K562 (cell line): Measurements from ENCODE around the gene PRKAR1B. TPM values are rescaled to one million over a fixed set of nuclear protein-coding genes. Genes with fewer than 3 reads are reported as not detected.

Experiments used
- ATAC-seq: fragments of 200-7000 bp; cut with Tn5 transposase; 3 replicates; pipeline ENCODE4 v1.9.1; 2020; ENCODE audit warnings: moderate library complexity
- BruUV-seq: library from RNA; stranded (reverse); fragments of 400-500 nt; replicated peaks from 2 replicates; lab custom pipeline; 2021; lab: Mats Ljungman, UMichigan
- CTCF ChIA-PET: fragments of 300-600 bp; formaldehyde crosslinking; extraction: SDS; loops from one replicate; lab custom pipeline; 2021; ENCODE audit warnings: low intra/inter-chr PET ratio; lab: Yijun Ruan, JAX
- POLR2A ChIA-PET: fragments of 300-600, 350-650 bp; sonication (Branson Sonifier 250); formaldehyde crosslinking; extraction: SDS; loops from one replicate; lab custom pipeline; 2021; ENCODE audit warnings: antibody characterized with exemption, inconsistent platforms; lab: Yijun Ruan, JAX
- DNase-seq, 4 experiments: peaks; one replicate each; pipeline versions ENCODE4 v3.0.0 to v3.0.0-alpha.2; 2011 to 2018; ENCODE audit warnings: low spot score in 3 of 4, mixed read lengths in 3 of 4; ENCODE audit errors: extremely low read depth in 1 of 4
- FAIRE-seq: peaks from 2 replicates; lab custom pipeline; 2011; peaks lifted over from hg19 to GRCh38; lab: Jason Lieb, UNC
- H2AFZ ChIP-seq: 2 replicates; pipeline ENCODE4 v1.6.0; 2011; ENCODE audit warnings: low read depth, low read length, control low read depth, inconsistent platforms
- H3K27ac ChIP-seq: fragments of 200-600 bp; 3 replicates; pipeline ENCODE4 v1.8.0; 2011; ENCODE audit warnings: low read depth, mild to moderate bottlenecking, control low read depth, inconsistent platforms, low read length, moderate library complexity, mixed read lengths; ENCODE audit errors: extremely low read depth
- H3K27me3 ChIP-seq, 2 experiments: fragments of 300-600 bp in 1 of 2; 2 replicates in 1 of 2; 3 replicates in 1 of 2; pipeline versions ENCODE4 v1.6.0 to v1.8.0; 2011; ENCODE audit warnings: inconsistent platforms in 2 of 2, low read length in 2 of 2, mild to moderate bottlenecking in 1 of 2, mixed read lengths in 1 of 2, moderate library complexity in 1 of 2; ENCODE audit not compliant: control insufficient read depth in 2 of 2, insufficient read depth in 2 of 2
- H3K36me3 ChIP-seq: fragments of 300-600 bp; 3 replicates; pipeline ENCODE4 v1.8.0; 2011; ENCODE audit warnings: mild to moderate bottlenecking, low read length, inconsistent platforms; ENCODE audit not compliant: control insufficient read depth, insufficient read depth
- H3K4me1 ChIP-seq, 2 experiments: fragments of 200-600 bp in 1 of 2; replicated peaks in 1 of 2; 2 replicates in 1 of 2; 3 replicates in 1 of 2; pipeline versions ENCODE4 v1.5.1 to v1.8.0; 2011; ENCODE audit warnings: inconsistent platforms in 2 of 2, low read length in 2 of 2, mild to moderate bottlenecking in 1 of 2, mixed read lengths in 1 of 2, moderate library complexity in 1 of 2; ENCODE audit not compliant: control insufficient read depth in 2 of 2, insufficient read depth in 2 of 2
- H3K4me2 ChIP-seq: 2 replicates; pipeline ENCODE4 v1.6.1; 2011; ENCODE audit warnings: low read length, control low read depth, inconsistent platforms, mixed read lengths; ENCODE audit not compliant: insufficient read depth
- H3K4me3 ChIP-seq: fragments of 200-600 bp; sonication (generic), shearing (Covaris generic); 2 replicates; pipeline ENCODE4 v1.5.1; 2016; ENCODE audit warnings: control low read depth, inconsistent platforms
- H3K79me2 ChIP-seq: fragments of 200-600 bp; 3 replicates; pipeline ENCODE4 v1.8.0; 2011; ENCODE audit warnings: low read length, inconsistent platforms; ENCODE audit not compliant: control insufficient read depth, insufficient read depth
- H3K9ac ChIP-seq, 2 experiments: 2 replicates each; pipeline versions ENCODE4 v1.6.0 to v1.6.1; 2011; ENCODE audit warnings: low read depth in 2 of 2, low read length in 2 of 2, control low read depth in 1 of 2, inconsistent platforms in 1 of 2, mild to moderate bottlenecking in 1 of 2, mixed read lengths in 1 of 2; ENCODE audit not compliant: insufficient read depth in 1 of 2
- H3K9me1 ChIP-seq: one replicate; pipeline ENCODE4 v1.6.0; 2011; ENCODE audit warnings: inconsistent platforms, mild to moderate bottlenecking, low read length, moderate library complexity; ENCODE audit not compliant: control insufficient read depth, insufficient read depth
- H3K9me3 ChIP-seq: replicated peaks from 2 replicates; pipeline ENCODE4 v1.5.1; 2011; ENCODE audit warnings: low read depth, low read length, inconsistent platforms; ENCODE audit not compliant: control insufficient read depth, insufficient read depth
- H4K20me1 ChIP-seq: replicated peaks from 2 replicates; pipeline ENCODE4 v1.6.1; 2011; ENCODE audit warnings: low read length, inconsistent platforms, mixed read lengths; ENCODE audit not compliant: control insufficient read depth, insufficient read depth
- FOXK2 ChIP-seq, 2 experiments: fragments of 450-650 bp; IDR thresholded peaks in 1 of 2; conservative IDR thresholded peaks in 1 of 2; 2 replicates each; pipeline ENCODE4 v1.6.1; 2016; ENCODE audit warnings: low read depth in 2 of 2, mild to moderate bottlenecking in 1 of 2
- HDAC8 ChIP-seq: fragments of 450-650 bp; IDR thresholded peaks from 2 replicates; pipeline ENCODE4 v1.6.1; 2016; ENCODE audit warnings: mild to moderate bottlenecking, missing genetic modification characterization, moderate library complexity, missing compliant biosample characterization
- RHOXF2B ChIP-seq: fragments of 250-450 bp; sonication (Bioruptor Pico); conservative IDR thresholded peaks from 2 replicates; pipeline ENCODE4 v1.5.1; 2021
- RUNX1 ChIP-seq: sonication (generic); IDR thresholded peaks from 2 replicates; pipeline ENCODE4 v1.6.1; 2016; ENCODE audit warnings: antibody characterized with exemption, low read depth
- TAF7 ChIP-seq: fragments of 450-650 bp; IDR thresholded peaks from 2 replicates; pipeline ENCODE4 v1.6.1; 2016; ENCODE audit warnings: missing genetic modification characterization, missing compliant biosample characterization
- TRIM24 ChIP-seq, 2 experiments: fragments of 450-650 bp; IDR thresholded peaks; 2 replicates each; pipeline ENCODE4 v1.6.1; 2016
- ZBTB26 ChIP-seq: fragments of 450-650 bp; formaldehyde crosslinking; IDR thresholded peaks from 2 replicates; pipeline ENCODE4 v1.4.0; 2022; ENCODE audit warnings: missing genetic modification characterization
- ZNF384 ChIP-seq: IDR thresholded peaks from 2 replicates; pipeline ENCODE4 v1.6.1; 2012; ENCODE audit warnings: low read depth, low read length, improper control_type of control experiment
- ZNF79 ChIP-seq: fragments of 250-450 bp; sonication (Bioruptor Pico); IDR thresholded peaks from 2 replicates; pipeline ENCODE4 v1.4.0; 2020; ENCODE audit warnings: low read depth, mild to moderate bottlenecking, moderate library complexity
- WGBS: fragments of 100-300 bp; shearing (Covaris generic); methylation state at CpG from one replicate; pipeline ENCODE4 v1.1.6; 2016; ENCODE audit warnings: low coverage, mixed read lengths; ENCODE audit not compliant: insufficient coverage; ENCODE audit errors: missing lambda C conversion rate; 5-methylcytosine and 5-hydroxymethylcytosine counted together
- in situ Hi-C: fragments of 300-500 bp; cut with MboI; formaldehyde crosslinking; loops from 4 replicates; pipeline ENCODE4 v1.15.0; 2018; ENCODE audit warnings: inconsistent platforms, mixed read lengths
- intact Hi-C: fragments of 100-400 bp; cut with micrococcal nuclease; formaldehyde crosslinking; loops from 2 replicates; pipeline ENCODE4 v1.14.2; 2022
- polyA plus RNA-seq, 8 experiments: library from polyadenylated mRNA; depleted of rRNA in 4 of 8; stranded (reverse) in 5 of 8; unstranded in 3 of 8; fragments of >200 nt; fragmentation: Nextera tagmentation in 2 of 8; fragmentation: Illumina TruSeq in 1 of 8; extraction: Ambion mirVana in 2 of 8; extraction: Trizol in 1 of 8; gene quantifications; 2 replicates each; pipeline versions ENCODE4 v1.2.1 to v1.2.3, GENCODE V29; 2011 to 2014; ENCODE audit warnings: inconsistent platforms in 1 of 8, missing spikeins in 1 of 8
- total RNA-seq, 7 experiments: library from RNA; depleted of rRNA in 6 of 7; stranded (reverse); fragments of >200 nt in 6 of 7; fragmentation: Illumina TruSeq in 2 of 7; extraction: Trizol in 2 of 7; gene quantifications; 2 replicates each; pipeline versions ENCODE4 v1.2.1 to v1.2.3, GENCODE V29; 2011 to 2021; ENCODE audit warnings: low replicate concordance in 1 of 7
- TF ChIP-seq, protein P1 (sequence below): fragments of 450-650 bp; IDR thresholded peaks from 2 replicates; pipeline ENCODE4 v1.6.1; 2016; ENCODE audit warnings: low read depth, mild to moderate bottlenecking, moderate library complexity
- TF ChIP-seq, protein P2 (sequence below): fragments of 450-650 bp; IDR thresholded peaks from 2 replicates; pipeline ENCODE4 v1.6.1; 2016; ENCODE audit warnings: borderline replicate concordance
- TF ChIP-seq, protein P3 (sequence below): sonication (generic); formaldehyde crosslinking; IDR thresholded peaks from 2 replicates; pipeline ENCODE4 v1.8.1; 2023; ENCODE audit warnings: mild to moderate bottlenecking, missing genetic modification reagents

Gene PRKAR1B
- total and polyA plus RNA-seq, 9 of the 15 experiments (the other 6 are each of a cell fraction or from before 2014, with no cell fraction given), result 0.99 to 30.5 (median 12.7) TPM

DNA sequence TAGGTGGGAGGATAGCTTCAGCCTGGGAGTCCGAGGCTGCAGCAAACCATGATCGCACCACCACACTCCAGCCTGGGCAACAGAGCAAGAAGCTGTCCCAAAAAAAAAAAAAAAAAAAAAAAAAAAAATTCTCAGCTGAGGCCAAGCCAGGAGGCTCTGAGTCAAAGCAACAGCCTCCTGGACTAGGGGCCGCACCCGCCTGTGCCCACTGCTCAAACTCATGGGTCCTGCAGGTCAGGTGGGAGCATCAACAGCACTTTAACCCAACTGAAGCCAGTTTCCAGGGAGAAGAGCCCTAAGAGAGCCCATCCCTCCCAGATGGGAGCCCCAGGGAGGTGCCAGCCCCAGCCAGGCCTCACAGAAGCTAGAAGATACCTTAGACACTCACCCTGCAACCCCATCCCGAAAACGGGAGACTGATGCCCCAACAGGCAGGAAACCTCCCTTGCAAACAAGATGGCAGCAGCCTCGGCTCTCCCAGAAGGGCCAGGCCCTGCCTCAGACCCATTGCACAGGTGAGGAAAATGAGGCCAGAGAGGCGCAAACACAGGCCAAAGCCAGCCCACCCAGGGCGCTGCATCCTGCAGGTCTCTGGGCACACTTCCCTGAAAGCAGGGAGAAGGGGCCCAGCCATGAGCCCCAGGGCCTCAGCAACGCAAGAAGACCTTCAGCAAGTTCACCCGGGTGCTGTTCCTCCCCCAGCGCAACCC lies 218.5 kb downstream of the PRKAR1B start:
- Histone ChIP-seq H3K4me2 (no peak overlapping the region), H3K27ac (no peak overlapping the region), H4K20me1 (no peaks in the 10 kb centered on the region), H3K36me3 (no peaks in the 10 kb centered on the region), H3K4me1 (peaks cover 0 to 27% of the 10 kb centered on the region in 2 experiments; a peak in 2 of 5 replicates), H3K9me3 (no peaks in the 10 kb centered on the region), H3K27me3 (no peaks in the 10 kb centered on the region), H3K9me1 (peaks cover 2% of the 10 kb centered on the region)
- ChIA-PET CTCF (no interaction called here), POLR2A (interaction anchor here (0.6 kb wide), 1 partner anchor 40 kb away, joined by 3 read pairs; no protein-coding TSS in a partner anchor)
- in situ Hi-C loops, result no loop called here
- ATAC-seq (no peak), DNase-seq (no peak)
- TF ChIP-seq TRIM24 (IDR thresholded peaks at IDR 0.05), result no peak
- TF ChIP-seq FOXK2 (conservative IDR thresholded peaks at IDR 0.05 in 1 of 2, IDR thresholded peaks at IDR 0.05 in 1 of 2; ENCODE audit: low read depth in 2 of 2), result no peak
- no peak for TF ChIP-seq ZBTB26 (CRISPR knock-in tag)
- TF ChIP-seq HDAC8 (tag), result no peak
- TF ChIP-seq, protein P1, sequence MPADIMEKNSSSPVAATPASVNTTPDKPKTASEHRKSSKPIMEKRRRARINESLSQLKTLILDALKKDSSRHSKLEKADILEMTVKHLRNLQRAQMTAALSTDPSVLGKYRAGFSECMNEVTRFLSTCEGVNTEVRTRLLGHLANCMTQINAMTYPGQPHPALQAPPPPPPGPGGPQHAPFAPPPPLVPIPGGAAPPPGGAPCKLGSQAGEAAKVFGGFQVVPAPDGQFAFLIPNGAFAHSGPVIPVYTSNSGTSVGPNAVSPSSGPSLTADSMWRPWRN, result no peak
- TF ChIP-seq, protein P2, sequence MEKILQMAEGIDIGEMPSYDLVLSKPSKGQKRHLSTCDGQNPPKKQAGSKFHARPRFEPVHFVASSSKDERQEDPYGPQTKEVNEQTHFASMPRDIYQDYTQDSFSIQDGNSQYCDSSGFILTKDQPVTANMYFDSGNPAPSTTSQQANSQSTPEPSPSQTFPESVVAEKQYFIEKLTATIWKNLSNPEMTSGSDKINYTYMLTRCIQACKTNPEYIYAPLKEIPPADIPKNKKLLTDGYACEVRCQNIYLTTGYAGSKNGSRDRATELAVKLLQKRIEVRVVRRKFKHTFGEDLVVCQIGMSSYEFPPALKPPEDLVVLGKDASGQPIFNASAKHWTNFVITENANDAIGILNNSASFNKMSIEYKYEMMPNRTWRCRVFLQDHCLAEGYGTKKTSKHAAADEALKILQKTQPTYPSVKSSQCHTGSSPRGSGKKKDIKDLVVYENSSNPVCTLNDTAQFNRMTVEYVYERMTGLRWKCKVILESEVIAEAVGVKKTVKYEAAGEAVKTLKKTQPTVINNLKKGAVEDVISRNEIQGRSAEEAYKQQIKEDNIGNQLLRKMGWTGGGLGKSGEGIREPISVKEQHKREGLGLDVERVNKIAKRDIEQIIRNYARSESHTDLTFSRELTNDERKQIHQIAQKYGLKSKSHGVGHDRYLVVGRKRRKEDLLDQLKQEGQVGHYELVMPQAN, result no peak
- 0 out of 2 replicates have a peak, but pooled peaks have one; percentile 12 for TF ChIP-seq ZNF384
- TF ChIP-seq, protein P3, sequence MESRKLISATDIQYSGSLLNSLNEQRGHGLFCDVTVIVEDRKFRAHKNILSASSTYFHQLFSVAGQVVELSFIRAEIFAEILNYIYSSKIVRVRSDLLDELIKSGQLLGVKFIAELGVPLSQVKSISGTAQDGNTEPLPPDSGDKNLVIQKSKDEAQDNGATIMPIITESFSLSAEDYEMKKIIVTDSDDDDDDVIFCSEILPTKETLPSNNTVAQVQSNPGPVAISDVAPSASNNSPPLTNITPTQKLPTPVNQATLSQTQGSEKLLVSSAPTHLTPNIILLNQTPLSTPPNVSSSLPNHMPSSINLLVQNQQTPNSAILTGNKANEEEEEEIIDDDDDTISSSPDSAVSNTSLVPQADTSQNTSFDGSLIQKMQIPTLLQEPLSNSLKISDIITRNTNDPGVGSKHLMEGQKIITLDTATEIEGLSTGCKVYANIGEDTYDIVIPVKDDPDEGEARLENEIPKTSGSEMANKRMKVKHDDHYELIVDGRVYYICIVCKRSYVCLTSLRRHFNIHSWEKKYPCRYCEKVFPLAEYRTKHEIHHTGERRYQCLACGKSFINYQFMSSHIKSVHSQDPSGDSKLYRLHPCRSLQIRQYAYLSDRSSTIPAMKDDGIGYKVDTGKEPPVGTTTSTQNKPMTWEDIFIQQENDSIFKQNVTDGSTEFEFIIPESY (CRISPR knock-in tag), result 0 out of 2 replicates have a peak, but pooled peaks have one; percentile 48
- no peak for TF ChIP-seq ZNF79 (CRISPR knock-in tag)
- TF ChIP-seq RHOXF2B (CRISPR knock-in tag), result no peak
- TF ChIP-seq TAF7, result no peak
- no peak for TF ChIP-seq RUNX1
- TF ChIP-seq, all 486 proteins: peak for 2
- Histone ChIP-seq H2AFZ (no peak overlapping the region), H3K4me3 (no peak overlapping the region), H3K79me2 (no peaks in the 10 kb centered on the region), H3K9ac (0 out of 4 replicates have a peak overlapping the region, but pooled peaks of 1 of the 2 experiments have one; percentile 6)
- FAIRE-seq, result no peak
- BruUV-seq, result no TSS peak
- intact Hi-C loops, result no loop called here
- WGBS, result 62% methylated on average over 10 of the region's 12 CpGs
